GM23338 (cell line): Measurements from ENCODE around the gene NPAS3. TPM values are rescaled to one million over a fixed set of nuclear protein-coding genes. Genes with fewer than 3 reads are reported as not detected.

Experiments
- ATAC-seq: fragments of 200-7000 bp; cut with Tn5 transposase; 3 replicates; pipeline ENCODE4 v1.9.1; 2020
- DNase-seq: peaks from one replicate; pipeline ENCODE4 v3.0.0-alpha.2; 2015; ENCODE audit warnings: low spot score
- H2AFZ ChIP-seq: fragments of 200-600 bp; sonication (generic); 2 replicates; pipeline ENCODE4 v1.8.0; 2016; ENCODE audit warnings: antibody characterized with exemption, mild to moderate bottlenecking, moderate library complexity
- H3F3A ChIP-seq: fragments of 200-600 bp; sonication (generic); replicated peaks from 2 replicates; pipeline ENCODE4 v1.8.0; 2017; ENCODE audit warnings: antibody characterized with exemption, mixed run types, low read depth
- H3K27ac ChIP-seq: fragments of 200-600 bp; sonication (generic); 2 replicates; pipeline ENCODE4 v1.6.1; 2016; ENCODE audit warnings: low read depth
- H3K27me3 ChIP-seq: fragments of 200-600 bp; sonication (generic); 2 replicates; pipeline ENCODE4 v1.8.0; 2016; ENCODE audit warnings: mild to moderate bottlenecking, mixed run types, moderate library complexity; ENCODE audit not compliant: insufficient read depth
- H3K36me3 ChIP-seq: fragments of 200-600 bp; sonication (generic); 2 replicates; pipeline ENCODE4 v1.8.0; 2016; ENCODE audit warnings: mild to moderate bottlenecking; ENCODE audit not compliant: insufficient read depth
- H3K4me1 ChIP-seq: fragments of 200-600 bp; sonication (generic); 2 replicates; pipeline ENCODE4 v1.8.0; 2016; ENCODE audit warnings: mild to moderate bottlenecking, moderate library complexity; ENCODE audit not compliant: insufficient read depth
- H3K4me2 ChIP-seq: fragments of 200-600 bp; sonication (generic); 2 replicates; pipeline ENCODE4 v1.7.1; 2017; ENCODE audit warnings: mixed run types
- H3K4me3 ChIP-seq: fragments of 200-600 bp; sonication (generic); 2 replicates; pipeline ENCODE4 v1.6.1; 2016; ENCODE audit warnings: mixed run types
- H3K79me2 ChIP-seq: fragments of 200-600 bp; sonication (generic); replicated peaks from 2 replicates; pipeline ENCODE4 v1.8.0; 2017; ENCODE audit warnings: mild to moderate bottlenecking; ENCODE audit not compliant: insufficient read depth
- H3K9me2 ChIP-seq: fragments of 200-600 bp; sonication (generic); 2 replicates; pipeline ENCODE4 v1.8.0; 2017; ENCODE audit not compliant: insufficient read depth
- H4K20me1 ChIP-seq: fragments of 200-600 bp; sonication (generic); replicated peaks from 2 replicates; pipeline ENCODE4 v1.8.0; 2017; ENCODE audit warnings: mild to moderate bottlenecking; ENCODE audit not compliant: insufficient read depth
- H3K27ac Mint-ChIP-seq: 2 replicates; pipeline ENCODE4 v1.8.0; 2020; ENCODE audit warnings: inconsistent platforms, mild to moderate bottlenecking, moderate library complexity, mixed read lengths
- H3K27me3 Mint-ChIP-seq: 3 replicates; pipeline ENCODE4 v1.8.0; 2022; ENCODE audit warnings: low read depth, mild to moderate bottlenecking, moderate library complexity, mixed read lengths, inconsistent platforms; ENCODE audit not compliant: insufficient read depth, poor library complexity
- H3K36me3 Mint-ChIP-seq: 3 replicates; pipeline ENCODE4 v1.8.0; 2021; ENCODE audit warnings: low read depth, mild to moderate bottlenecking, inconsistent platforms, moderate library complexity, mixed read lengths
- H3K4me1 Mint-ChIP-seq: 3 replicates; pipeline ENCODE4 v1.8.0; 2020; ENCODE audit warnings: mild to moderate bottlenecking, inconsistent platforms, mixed read lengths
- H3K4me3 Mint-ChIP-seq: 3 replicates; pipeline ENCODE4 v1.8.0; 2021; ENCODE audit warnings: moderate library complexity, mild to moderate bottlenecking, inconsistent platforms, mixed read lengths
- H3K9me3 Mint-ChIP-seq: 3 replicates; pipeline ENCODE4 v1.8.0; 2020; ENCODE audit warnings: moderate library complexity, mild to moderate bottlenecking, inconsistent platforms, mixed read lengths
- CREB1 ChIP-seq: fragments of 250-450 bp; sonication (Bioruptor Pico); IDR thresholded peaks from 2 replicates; pipeline ENCODE4 v1.5.0; 2020; ENCODE audit warnings: low read depth, mild to moderate bottlenecking, moderate library complexity
- ETS1 ChIP-seq: IDR thresholded peaks from 2 replicates; pipeline ENCODE4 v1.6.1; 2016; ENCODE audit warnings: antibody characterized with exemption
- EZH2 ChIP-seq: fragments of 200-600 bp; sonication (generic); IDR thresholded peaks from one replicate; pipeline ENCODE4 v1.8.0; 2017; ENCODE audit warnings: antibody characterized with exemption, mild to moderate bottlenecking, low read depth; ENCODE audit not compliant: unreplicated experiment
- EZH2phosphoT487 ChIP-seq: fragments of 200-600 bp; sonication (generic); IDR thresholded peaks from one replicate; pipeline ENCODE4 v1.8.1; 2018; ENCODE audit warnings: antibody characterized with exemption; ENCODE audit not compliant: unreplicated experiment
- JUNB ChIP-seq: IDR thresholded peaks from one replicate; pipeline ENCODE4 v1.6.1; 2016; ENCODE audit warnings: antibody characterized with exemption; ENCODE audit not compliant: unreplicated experiment
- NANOG ChIP-seq: IDR thresholded peaks from 2 replicates; pipeline ENCODE4 v1.6.1; 2016; ENCODE audit warnings: antibody characterized with exemption, borderline replicate concordance
- POLR2AphosphoS5 ChIP-seq: IDR thresholded peaks from 2 replicates; pipeline ENCODE4 v1.6.1; 2016; ENCODE audit warnings: antibody characterized with exemption, low read depth
- STAT1 ChIP-seq: IDR thresholded peaks from one replicate; pipeline ENCODE4 v1.6.1; 2016; ENCODE audit warnings: antibody characterized with exemption; ENCODE audit not compliant: unreplicated experiment
- ZNF114 ChIP-seq: fragments of 250-450 bp; sonication (Bioruptor Pico); IDR thresholded peaks from 2 replicates; pipeline ENCODE4 v1.5.0; 2020; ENCODE audit warnings: mild to moderate bottlenecking, moderate library complexity
- ZNF331 ChIP-seq: fragments of 250-450 bp; sonication (Bioruptor Pico); IDR thresholded peaks from 2 replicates; pipeline ENCODE4 v1.5.0; 2020; ENCODE audit warnings: low read depth, mild to moderate bottlenecking, moderate library complexity
- polyA plus RNA-seq: library from polyadenylated mRNA; unstranded; fragments of >200 nt; fragmentation: Nextera tagmentation; extraction: Ambion mirVana; gene quantifications from 2 replicates; pipeline ENCODE4 v1.2.1, GENCODE V29; 2016
- total RNA-seq: library from RNA; depleted of rRNA; stranded (reverse); fragments of >200 nt; shearing (Covaris generic); gene quantifications from 2 replicates; pipeline ENCODE4 v1.2.3, GENCODE V29; 2014
- TF ChIP-seq, protein P1 (sequence below): fragments of 250-450 bp; sonication (Bioruptor Pico); IDR thresholded peaks from 2 replicates; pipeline ENCODE4 v1.5.0; 2020; ENCODE audit warnings: mild to moderate bottlenecking, moderate library complexity
- TF ChIP-seq, protein P2 (sequence below): IDR thresholded peaks from one replicate; pipeline ENCODE4 v1.6.1; 2018; ENCODE audit warnings: antibody characterized with exemption; ENCODE audit not compliant: unreplicated experiment
- TF ChIP-seq, protein P3 (sequence below), 2 experiments: fragments of 200-600 bp in 1 of 2; sonication (generic) in 1 of 2; conservative IDR thresholded peaks; 2 replicates each; pipeline versions ENCODE4 v1.5.1 to v1.6.1; 2016 to 2017; ENCODE audit warnings: antibody characterized with exemption in 2 of 2, low read depth in 2 of 2, mild to moderate bottlenecking in 2 of 2, moderate library complexity in 1 of 2

The NPAS3 gene
- total and polyA plus RNA-seq, 2 experiments from 2014 or later = 0.17 to 0.19 TPM

DNA sequence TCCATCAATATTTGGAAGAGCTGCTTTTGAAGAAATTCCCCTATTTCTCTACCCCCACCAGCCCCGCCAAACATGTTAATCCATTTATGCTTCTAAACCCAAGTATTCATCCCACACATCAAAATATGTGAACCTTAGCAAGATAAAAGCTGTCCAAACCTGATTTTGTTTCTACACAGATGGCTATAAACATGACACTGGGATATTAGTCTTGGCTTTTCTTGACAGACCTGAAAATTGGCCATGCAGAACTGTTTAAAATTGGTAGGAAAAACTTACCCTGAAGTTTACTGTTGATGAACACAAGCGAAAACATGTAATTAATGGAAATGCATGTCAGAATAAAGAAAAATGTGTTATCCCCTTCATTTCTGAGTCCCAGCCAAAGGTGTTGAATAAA lies 642.2 kb downstream of the NPAS3 start:
- H3K4me3 ChIP-seq = no peak overlapping the region
- no peaks in the 10 kb centered on the region for H3K9me2 ChIP-seq
- no peaks in the 10 kb centered on the region for H3K36me3 ChIP-seq
- Mint-ChIP-seq H3K36me3 (no peaks in the 10 kb centered on the region), H3K27me3 (no peaks in the 10 kb centered on the region), H3K27ac (no peak overlapping the region), H3K4me1 (peaks cover 14% of the 10 kb centered on the region), H3K9me3 (no peaks in the 10 kb centered on the region), H3K4me3 (no peak overlapping the region)
- no peak overlapping the region for H3K4me2 ChIP-seq
- H3F3A ChIP-seq = no peaks in the 10 kb centered on the region
- ATAC-seq (no peak), DNase-seq (no peak)
- peaks cover 10% of the 10 kb centered on the region for H3K4me1 ChIP-seq
- no peaks in the 10 kb centered on the region for H4K20me1 ChIP-seq
- no peak overlapping the region for H3K27ac ChIP-seq
- H2AFZ ChIP-seq = no peak overlapping the region
- TF ChIP-seq ZNF331 = no peak
- no peak for TF ChIP-seq EZH2phosphoT487
- TF ChIP-seq ZNF114 (CRISPR knock-in tag) = no peak
- no peak for TF ChIP-seq CREB1 (CRISPR knock-in tag)
- TF ChIP-seq NANOG = no peak
- no peak for TF ChIP-seq ETS1
- TF ChIP-seq JUNB = no peak
- TF ChIP-seq EZH2 = no peak
- TF ChIP-seq, protein P1, sequence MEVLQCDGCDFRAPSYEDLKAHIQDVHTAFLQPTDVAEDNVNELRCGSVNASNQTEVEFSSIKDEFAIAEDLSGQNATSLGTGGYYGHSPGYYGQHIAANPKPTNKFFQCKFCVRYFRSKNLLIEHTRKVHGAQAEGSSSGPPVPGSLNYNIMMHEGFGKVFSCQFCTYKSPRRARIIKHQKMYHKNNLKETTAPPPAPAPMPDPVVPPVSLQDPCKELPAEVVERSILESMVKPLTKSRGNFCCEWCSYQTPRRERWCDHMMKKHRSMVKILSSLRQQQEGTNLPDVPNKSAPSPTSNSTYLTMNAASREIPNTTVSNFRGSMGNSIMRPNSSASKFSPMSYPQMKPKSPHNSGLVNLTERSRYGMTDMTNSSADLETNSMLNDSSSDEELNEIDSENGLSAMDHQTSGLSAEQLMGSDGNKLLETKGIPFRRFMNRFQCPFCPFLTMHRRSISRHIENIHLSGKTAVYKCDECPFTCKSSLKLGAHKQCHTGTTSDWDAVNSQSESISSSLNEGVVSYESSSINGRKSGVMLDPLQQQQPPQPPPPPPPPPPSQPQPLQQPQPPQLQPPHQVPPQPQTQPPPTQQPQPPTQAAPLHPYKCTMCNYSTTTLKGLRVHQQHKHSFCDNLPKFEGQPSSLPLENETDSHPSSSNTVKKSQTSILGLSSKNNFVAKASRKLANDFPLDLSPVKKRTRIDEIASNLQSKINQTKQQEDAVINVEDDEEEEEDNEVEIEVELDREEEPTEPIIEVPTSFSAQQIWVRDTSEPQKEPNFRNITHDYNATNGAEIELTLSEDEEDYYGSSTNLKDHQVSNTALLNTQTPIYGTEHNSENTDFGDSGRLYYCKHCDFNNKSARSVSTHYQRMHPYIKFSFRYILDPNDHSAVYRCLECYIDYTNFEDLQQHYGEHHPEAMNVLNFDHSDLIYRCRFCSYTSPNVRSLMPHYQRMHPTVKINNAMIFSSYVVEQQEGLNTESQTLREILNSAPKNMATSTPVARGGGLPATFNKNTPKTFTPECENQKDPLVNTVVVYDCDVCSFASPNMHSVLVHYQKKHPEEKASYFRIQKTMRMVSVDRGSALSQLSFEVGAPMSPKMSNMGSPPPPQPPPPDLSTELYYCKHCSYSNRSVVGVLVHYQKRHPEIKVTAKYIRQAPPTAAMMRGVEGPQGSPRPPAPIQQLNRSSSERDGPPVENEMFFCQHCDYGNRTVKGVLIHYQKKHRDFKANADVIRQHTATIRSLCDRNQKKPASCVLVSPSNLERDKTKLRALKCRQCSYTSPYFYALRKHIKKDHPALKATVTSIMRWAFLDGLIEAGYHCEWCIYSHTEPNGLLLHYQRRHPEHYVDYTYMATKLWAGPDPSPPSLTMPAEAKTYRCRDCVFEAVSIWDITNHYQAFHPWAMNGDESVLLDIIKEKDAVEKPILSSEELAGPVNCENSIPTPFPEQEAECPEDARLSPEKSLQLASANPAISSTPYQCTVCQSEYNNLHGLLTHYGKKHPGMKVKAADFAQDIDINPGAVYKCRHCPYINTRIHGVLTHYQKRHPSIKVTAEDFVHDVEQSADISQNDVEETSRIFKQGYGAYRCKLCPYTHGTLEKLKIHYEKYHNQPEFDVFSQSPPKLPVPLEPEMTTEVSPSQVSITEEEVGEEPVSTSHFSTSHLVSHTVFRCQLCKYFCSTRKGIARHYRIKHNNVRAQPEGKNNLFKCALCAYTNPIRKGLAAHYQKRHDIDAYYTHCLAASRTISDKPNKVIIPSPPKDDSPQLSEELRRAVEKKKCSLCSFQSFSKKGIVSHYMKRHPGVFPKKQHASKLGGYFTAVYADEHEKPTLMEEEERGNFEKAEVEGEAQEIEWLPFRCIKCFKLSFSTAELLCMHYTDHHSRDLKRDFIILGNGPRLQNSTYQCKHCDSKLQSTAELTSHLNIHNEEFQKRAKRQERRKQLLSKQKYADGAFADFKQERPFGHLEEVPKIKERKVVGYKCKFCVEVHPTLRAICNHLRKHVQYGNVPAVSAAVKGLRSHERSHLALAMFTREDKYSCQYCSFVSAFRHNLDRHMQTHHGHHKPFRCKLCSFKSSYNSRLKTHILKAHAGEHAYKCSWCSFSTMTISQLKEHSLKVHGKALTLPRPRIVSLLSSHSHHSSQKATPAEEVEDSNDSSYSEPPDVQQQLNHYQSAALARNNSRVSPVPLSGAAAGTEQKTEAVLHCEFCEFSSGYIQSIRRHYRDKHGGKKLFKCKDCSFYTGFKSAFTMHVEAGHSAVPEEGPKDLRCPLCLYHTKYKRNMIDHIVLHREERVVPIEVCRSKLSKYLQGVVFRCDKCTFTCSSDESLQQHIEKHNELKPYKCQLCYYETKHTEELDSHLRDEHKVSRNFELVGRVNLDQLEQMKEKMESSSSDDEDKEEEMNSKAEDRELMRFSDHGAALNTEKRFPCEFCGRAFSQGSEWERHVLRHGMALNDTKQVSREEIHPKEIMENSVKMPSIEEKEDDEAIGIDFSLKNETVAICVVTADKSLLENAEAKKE (CRISPR knock-in tag) = no peak
- TF ChIP-seq, protein P2, sequence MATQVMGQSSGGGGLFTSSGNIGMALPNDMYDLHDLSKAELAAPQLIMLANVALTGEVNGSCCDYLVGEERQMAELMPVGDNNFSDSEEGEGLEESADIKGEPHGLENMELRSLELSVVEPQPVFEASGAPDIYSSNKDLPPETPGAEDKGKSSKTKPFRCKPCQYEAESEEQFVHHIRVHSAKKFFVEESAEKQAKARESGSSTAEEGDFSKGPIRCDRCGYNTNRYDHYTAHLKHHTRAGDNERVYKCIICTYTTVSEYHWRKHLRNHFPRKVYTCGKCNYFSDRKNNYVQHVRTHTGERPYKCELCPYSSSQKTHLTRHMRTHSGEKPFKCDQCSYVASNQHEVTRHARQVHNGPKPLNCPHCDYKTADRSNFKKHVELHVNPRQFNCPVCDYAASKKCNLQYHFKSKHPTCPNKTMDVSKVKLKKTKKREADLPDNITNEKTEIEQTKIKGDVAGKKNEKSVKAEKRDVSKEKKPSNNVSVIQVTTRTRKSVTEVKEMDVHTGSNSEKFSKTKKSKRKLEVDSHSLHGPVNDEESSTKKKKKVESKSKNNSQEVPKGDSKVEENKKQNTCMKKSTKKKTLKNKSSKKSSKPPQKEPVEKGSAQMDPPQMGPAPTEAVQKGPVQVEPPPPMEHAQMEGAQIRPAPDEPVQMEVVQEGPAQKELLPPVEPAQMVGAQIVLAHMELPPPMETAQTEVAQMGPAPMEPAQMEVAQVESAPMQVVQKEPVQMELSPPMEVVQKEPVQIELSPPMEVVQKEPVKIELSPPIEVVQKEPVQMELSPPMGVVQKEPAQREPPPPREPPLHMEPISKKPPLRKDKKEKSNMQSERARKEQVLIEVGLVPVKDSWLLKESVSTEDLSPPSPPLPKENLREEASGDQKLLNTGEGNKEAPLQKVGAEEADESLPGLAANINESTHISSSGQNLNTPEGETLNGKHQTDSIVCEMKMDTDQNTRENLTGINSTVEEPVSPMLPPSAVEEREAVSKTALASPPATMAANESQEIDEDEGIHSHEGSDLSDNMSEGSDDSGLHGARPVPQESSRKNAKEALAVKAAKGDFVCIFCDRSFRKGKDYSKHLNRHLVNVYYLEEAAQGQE = no peak
- TF ChIP-seq, protein P3, sequence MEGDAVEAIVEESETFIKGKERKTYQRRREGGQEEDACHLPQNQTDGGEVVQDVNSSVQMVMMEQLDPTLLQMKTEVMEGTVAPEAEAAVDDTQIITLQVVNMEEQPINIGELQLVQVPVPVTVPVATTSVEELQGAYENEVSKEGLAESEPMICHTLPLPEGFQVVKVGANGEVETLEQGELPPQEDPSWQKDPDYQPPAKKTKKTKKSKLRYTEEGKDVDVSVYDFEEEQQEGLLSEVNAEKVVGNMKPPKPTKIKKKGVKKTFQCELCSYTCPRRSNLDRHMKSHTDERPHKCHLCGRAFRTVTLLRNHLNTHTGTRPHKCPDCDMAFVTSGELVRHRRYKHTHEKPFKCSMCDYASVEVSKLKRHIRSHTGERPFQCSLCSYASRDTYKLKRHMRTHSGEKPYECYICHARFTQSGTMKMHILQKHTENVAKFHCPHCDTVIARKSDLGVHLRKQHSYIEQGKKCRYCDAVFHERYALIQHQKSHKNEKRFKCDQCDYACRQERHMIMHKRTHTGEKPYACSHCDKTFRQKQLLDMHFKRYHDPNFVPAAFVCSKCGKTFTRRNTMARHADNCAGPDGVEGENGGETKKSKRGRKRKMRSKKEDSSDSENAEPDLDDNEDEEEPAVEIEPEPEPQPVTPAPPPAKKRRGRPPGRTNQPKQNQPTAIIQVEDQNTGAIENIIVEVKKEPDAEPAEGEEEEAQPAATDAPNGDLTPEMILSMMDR (conservative IDR thresholded peaks at IDR 0.05; ENCODE audit: low read depth in 2 of 2) = no peak
- TF ChIP-seq STAT1 = no peak
- no peak for TF ChIP-seq POLR2AphosphoS5
- H3K79me2 ChIP-seq = no peaks in the 10 kb centered on the region
- H3K27me3 ChIP-seq = no peaks in the 10 kb centered on the region
